Activated CD4-positive, alpha-beta memory T cell treated with anti-CD3 and anti-CD28 coated beads, Interleukin-2, amount 10 ng/mL, durations not matched to agents 7 days and 5 days (primary cell): ENCODE measurements around the gene COLEC11. TPM values are rescaled to one million over a fixed set of nuclear protein-coding genes. Genes with fewer than 3 reads are reported as not detected.
A peak's percentile ranks its signal among the peaks of the same experiment; 100 is the strongest.
"Not testable (repeated sequence)": the region's sequence is repeated elsewhere in the genome, so short reads cannot be mapped to it uniquely, and the experiment has no call there.

Experiments
- CTCF ChIA-PET: fragments of 350-600 bp; sonication (Branson Sonifier 250); formaldehyde crosslinking; loops from one replicate; lab custom pipeline; 2021; ENCODE audit warnings: antibody characterized with exemption, inconsistent platforms; lab: Charles Lee
- POLR2A ChIA-PET: fragments of 350-600 bp; sonication (Branson Sonifier 250); formaldehyde crosslinking; loops from one replicate; lab custom pipeline; 2021; ENCODE audit warnings: antibody characterized with exemption; lab: Charles Lee
- DNase-seq: peaks from one replicate; pipeline ENCODE4 v3.0.0-alpha.2; 2020
- H3K27ac Mint-ChIP-seq: one replicate; pipeline ENCODE4 v1.8.0; 2021; ENCODE audit warnings: mild to moderate bottlenecking, mixed read lengths
- H3K27me3 Mint-ChIP-seq: one replicate; pipeline ENCODE4 v1.8.0; 2021; ENCODE audit warnings: mixed read lengths
- H3K36me3 Mint-ChIP-seq: one replicate; pipeline ENCODE4 v1.8.0; 2021; ENCODE audit warnings: low read depth, mixed read lengths
- H3K4me1 Mint-ChIP-seq: one replicate; pipeline ENCODE4 v1.8.0; 2021; ENCODE audit warnings: mixed read lengths
- H3K4me3 Mint-ChIP-seq: one replicate; pipeline ENCODE4 v1.8.0; 2021; ENCODE audit warnings: mild to moderate bottlenecking, mixed read lengths
- H3K9me3 Mint-ChIP-seq: one replicate; pipeline ENCODE4 v1.8.0; 2021; ENCODE audit warnings: mixed read lengths
- total RNA-seq, 2 experiments: library from RNA; stranded (reverse); gene quantifications; one replicate each; pipeline ENCODE4 v1.2.3, GENCODE V29; 2021

COLEC11 gene
- total RNA-seq, 2 experiments from 2014 or later, result not detected

GRCh38 chr2:3602553-3603339 lies 7.8 kb downstream of the COLEC11 start:
- CTCF ChIA-PET, result no interaction called here
- H3K4me3 Mint-ChIP-seq, result no peak overlapping the region

GRCh38 chr2:3603536-3604206 lies 8.8 kb downstream of the COLEC11 start:
- POLR2A ChIA-PET, result no interaction called here
- Mint-ChIP-seq H3K4me3 (no peak overlapping the region), H3K36me3 (no peaks in the 10 kb centered on the region), H3K9me3 (no peaks in the 10 kb centered on the region), H3K4me1 (peaks cover 3% of the 10 kb centered on the region), H3K27ac (no peak overlapping the region), H3K27me3 (no peaks in the 10 kb centered on the region)
- DNase-seq, result no peak
- CTCF ChIA-PET, result no interaction called here

More at GRCh38 chr2:3602553-3603339, 7.8 kb downstream of the COLEC11 start:
- peaks cover 4% of the 10 kb centered on the region for H3K27me3 Mint-ChIP-seq
- H3K4me1 Mint-ChIP-seq, result peaks cover 3% of the 10 kb centered on the region
- no peaks in the 10 kb centered on the region for H3K9me3 Mint-ChIP-seq
- no peak overlapping the region for H3K27ac Mint-ChIP-seq
- POLR2A ChIA-PET, result interaction anchor here (0.8 to 1.2 kb wide), 2 partner anchors 27 to 45 kb away, joined by 3 read pairs; partner anchors contain the start of gene RNASEH1
- no peak for DNase-seq
- H3K36me3 Mint-ChIP-seq, result no peaks in the 10 kb centered on the region

- Mint-ChIP-seq H3K27ac (no peak overlapping the region), H3K36me3 (no peaks in the 10 kb centered on the region), H3K4me1 (peaks cover 7% of the 10 kb centered on the region), H3K9me3 (no peaks in the 10 kb centered on the region), H3K4me3 (no peak overlapping the region), H3K27me3 (no peaks in the 10 kb centered on the region)
- no peak for DNase-seq
- ChIA-PET CTCF (no interaction called here), POLR2A (no interaction called here)
These were observed 9.4 kb downstream of the COLEC11 start for GRCh38 chr2:3604207-3604877.

GRCh38 chr2:3604991-3605961 lies 10.4 kb downstream of the COLEC11 start:
- Mint-ChIP-seq H3K27me3 (no peaks in the 10 kb centered on the region), H3K27ac (no peak overlapping the region), H3K4me1 (peaks cover 7% of the 10 kb centered on the region), H3K36me3 (no peaks in the 10 kb centered on the region), H3K4me3 (peak overlapping the region; percentile 18), H3K9me3 (no peaks in the 10 kb centered on the region)
- POLR2A ChIA-PET, result no interaction called here
- CTCF ChIA-PET, result no interaction called here
- DNase-seq, result peak; percentile 49

- Mint-ChIP-seq H3K4me1 (peaks cover 7% of the 10 kb centered on the region), H3K36me3 (no peaks in the 10 kb centered on the region), H3K27ac (no peak overlapping the region), H3K27me3 (no peaks in the 10 kb centered on the region), H3K9me3 (no peaks in the 10 kb centered on the region), H3K4me3 (no peak overlapping the region)
- DNase-seq, result no peak
- ChIA-PET POLR2A (no interaction called here), CTCF (no interaction called here)
These were observed 11.1 kb downstream of the COLEC11 start for GRCh38 chr2:3606028-3606369.

- CTCF ChIA-PET, result no interaction called here
- H3K36me3 Mint-ChIP-seq, result no peaks in the 10 kb centered on the region
- peaks cover 7% of the 10 kb centered on the region for H3K4me1 Mint-ChIP-seq
- no peak overlapping the region for H3K27ac Mint-ChIP-seq
- no peak for DNase-seq
- POLR2A ChIA-PET, result no interaction called here
- H3K9me3 Mint-ChIP-seq, result no peaks in the 10 kb centered on the region
- H3K4me3 Mint-ChIP-seq, result no peak overlapping the region
- no peaks in the 10 kb centered on the region for H3K27me3 Mint-ChIP-seq
These were observed 11.7 kb downstream of the COLEC11 start for GRCh38 chr2:3606370-3607201.

GRCh38 chr2:3608373-3609278 lies 13.7 kb downstream of the COLEC11 start:
- Mint-ChIP-seq H3K4me3 (no peak overlapping the region), H3K36me3 (no peaks in the 10 kb centered on the region), H3K27ac (no peak overlapping the region), H3K4me1 (peaks cover 7% of the 10 kb centered on the region), H3K27me3 (no peaks in the 10 kb centered on the region), H3K9me3 (peaks cover 2% of the 10 kb centered on the region)
- no peak for DNase-seq
- ChIA-PET POLR2A (interaction anchor here (0.8 kb wide), 1 partner anchor 33 kb away, joined by 3 read pairs; no protein-coding TSS in a partner anchor), CTCF (interaction anchor here (1.2 kb wide), 1 partner anchor 15 kb away, joined by 4 read pairs; no protein-coding TSS in a partner anchor)

GRCh38 chr2:3609279-3609673 lies 14.4 kb downstream of the COLEC11 start:
- not testable (repeated sequence) for H3K27me3 Mint-ChIP-seq, H3K27ac Mint-ChIP-seq, H3K9me3 Mint-ChIP-seq, H3K4me3 Mint-ChIP-seq, H3K36me3 Mint-ChIP-seq, H3K4me1 Mint-ChIP-seq, DNase-seq
- CTCF ChIA-PET, result interaction anchor here (0.7 to 1.2 kb wide), 2 partner anchors 15 to 78 kb away, joined by 3 to 4 read pairs; no protein-coding TSS in a partner anchor
- POLR2A ChIA-PET, result interaction anchor here (0.8 kb wide), 1 partner anchor 33 kb away, joined by 3 read pairs; no protein-coding TSS in a partner anchor

- H3K36me3 Mint-ChIP-seq, result no peaks in the 10 kb centered on the region
- H3K9me3 Mint-ChIP-seq, result peaks cover 3% of the 10 kb centered on the region
- H3K27ac Mint-ChIP-seq, result no peak overlapping the region
- DNase-seq, result no peak
- ChIA-PET CTCF (no interaction called here), POLR2A (no interaction called here)
- no peak overlapping the region for H3K4me3 Mint-ChIP-seq
- H3K4me1 Mint-ChIP-seq, result peaks cover 4% of the 10 kb centered on the region
- H3K27me3 Mint-ChIP-seq, result no peaks in the 10 kb centered on the region
These were observed 15.5 kb downstream of the COLEC11 start for GRCh38 chr2:3610415-3610814.

GRCh38 chr2:3610881-3611505 lies 16.1 kb downstream of the COLEC11 start:
- CTCF ChIA-PET, result no interaction called here
- POLR2A ChIA-PET, result no interaction called here
- DNase-seq, result no peak
- Mint-ChIP-seq H3K36me3 (no peaks in the 10 kb centered on the region), H3K27ac (no peak overlapping the region), H3K9me3 (peaks cover 3% of the 10 kb centered on the region), H3K4me3 (no peak overlapping the region), H3K4me1 (peaks cover 4% of the 10 kb centered on the region), H3K27me3 (no peaks in the 10 kb centered on the region)

- no peaks in the 10 kb centered on the region for H3K36me3 Mint-ChIP-seq
- CTCF ChIA-PET, result no interaction called here
- POLR2A ChIA-PET, result no interaction called here
- H3K27ac Mint-ChIP-seq, result no peak overlapping the region
- H3K4me1 Mint-ChIP-seq, result peaks cover 4% of the 10 kb centered on the region
- DNase-seq, result no peak
- peaks cover 3% of the 10 kb centered on the region for H3K9me3 Mint-ChIP-seq
- H3K27me3 Mint-ChIP-seq, result no peaks in the 10 kb centered on the region
- H3K4me3 Mint-ChIP-seq, result no peak overlapping the region
These were observed 16.7 kb downstream of the COLEC11 start for GRCh38 chr2:3611589-3611988.
